K562 (cell line): Measurements from ENCODE around the gene KLHL6.

Experiments
- GATA2 ChIP-seq: sonication (generic); formaldehyde crosslinking; IDR thresholded peaks from 2 replicates; pipeline ENCODE4 v1.4.0; 2020; ENCODE audit warnings: mild to moderate bottlenecking, missing genetic modification reagents
- POLR2A ChIP-seq: fragments of 450-650 bp; conservative IDR thresholded peaks from 2 replicates; pipeline ENCODE4 v1.6.1; 2016
- POLR2AphosphoS5 ChIP-seq: IDR thresholded peaks from 2 replicates; pipeline ENCODE4 v1.6.1; 2011; ENCODE audit warnings: mild to moderate bottlenecking, low read depth, low read length, moderate library complexity; ENCODE audit not compliant: control insufficient read depth, insufficient read depth
- SMC3 ChIP-seq: conservative IDR thresholded peaks from 2 replicates; pipeline ENCODE4 v1.6.1; 2011; ENCODE audit warnings: low read depth, low read length, improper control_type of control experiment; ENCODE audit not compliant: insufficient read depth
- ZNF384 ChIP-seq: IDR thresholded peaks from 2 replicates; pipeline ENCODE4 v1.6.1; 2012; ENCODE audit warnings: low read depth, low read length, improper control_type of control experiment

DNA sequence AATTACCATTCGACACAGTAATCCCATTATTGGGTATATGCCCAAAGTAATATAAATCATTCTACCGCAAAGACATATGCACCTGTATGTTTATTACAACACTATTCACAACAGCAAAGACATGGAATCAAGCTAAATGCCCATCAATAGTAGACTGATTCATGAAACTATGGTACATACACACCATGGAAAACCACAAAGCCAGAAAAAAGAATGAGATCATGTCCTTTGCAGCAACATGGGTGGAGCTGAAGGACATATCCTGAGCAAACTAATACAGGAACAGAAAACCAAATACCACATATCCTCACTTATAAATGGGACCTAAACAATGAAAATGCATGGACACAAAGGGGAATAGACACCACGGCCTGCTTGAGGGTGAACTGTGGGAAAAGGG lies 116.0 kb downstream of the KLHL6 start:
- TF ChIP-seq ZNF384 (no peak), POLR2AphosphoS5 (no peak), POLR2A (no peak), GATA2 (CRISPR knock-in tag) (no peak), SMC3 (no peak)
